ENCODE data around the gene NPIPB6.

Gene NPIPB6

DNA sequence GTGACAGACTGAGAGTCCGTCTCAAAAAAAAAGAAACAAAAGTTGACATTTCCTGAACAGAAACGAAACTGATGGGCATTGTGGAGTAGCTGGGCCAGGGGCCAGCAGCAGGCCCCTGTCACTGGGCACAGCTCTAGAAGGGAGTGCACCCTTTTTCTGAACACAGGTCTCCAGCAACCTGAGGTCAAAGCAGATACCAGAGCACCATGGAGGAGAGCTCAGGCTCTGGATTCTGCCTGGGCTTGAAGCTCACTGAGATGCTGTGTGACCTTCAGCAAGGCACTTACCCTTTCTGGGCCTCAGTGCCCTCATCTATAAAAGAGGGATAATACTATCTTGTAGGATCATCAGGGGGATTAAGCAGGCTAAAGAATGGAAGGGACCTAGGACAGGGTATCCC lies 66.0 kb downstream of the NPIPB6 start:
- DNase-seq = no peak

GRCh38 chr16:28295276-28295675 lies 68.0 kb downstream of the NPIPB6 start:
- no peak for DNase-seq

DNA sequence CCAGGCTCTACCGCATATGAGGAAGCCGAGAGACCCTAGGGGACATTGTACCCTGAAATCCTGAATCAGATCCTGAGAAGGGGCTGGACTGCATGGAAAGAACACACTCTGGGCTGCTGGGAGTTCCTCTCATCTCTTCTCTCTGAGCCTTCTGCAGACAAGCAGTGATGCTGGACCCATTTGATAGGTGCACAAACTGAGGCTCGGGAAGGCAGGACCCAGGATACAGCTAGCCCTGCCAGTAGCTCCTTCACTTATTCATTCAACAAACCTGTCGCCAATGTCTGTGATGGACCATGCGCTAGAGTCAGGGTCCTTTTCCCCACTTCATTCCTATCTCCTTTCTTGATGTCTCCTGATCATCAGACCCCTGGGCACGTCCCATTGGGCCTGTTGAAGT lies 69.1 kb downstream of the NPIPB6 start:
- DNase-seq = no peak

- no peak for DNase-seq
Observed at GRCh38 chr16:28293601-28293960, 69.7 kb downstream of the NPIPB6 start.

- DNase-seq = peak; percentile 24
Observed at GRCh38 chr16:28292731-28293600, 70.3 kb downstream of the NPIPB6 start.
